SH-SY5Y (cell line): ENCODE measurements around the gene KIAA1328.

Experiments used
- GATA2 ChIP-seq: IDR thresholded peaks from 2 replicates; pipeline ENCODE4 v1.6.1; 2011; ENCODE audit warnings: mild to moderate bottlenecking, low read depth, low read length
- GATA3 ChIP-seq: IDR thresholded peaks from 2 replicates; pipeline ENCODE4 v1.6.1; 2011; ENCODE audit warnings: low read depth, mild to moderate bottlenecking, low read length, moderate library complexity

GRCh38 chr18:36862182-36862581 is 33.3 kb downstream of the KIAA1328 start:
- no peak for TF ChIP-seq GATA3
- TF ChIP-seq GATA2 = no peak
